Hepatocyte (in vitro differentiated cells): Measurements from ENCODE around the gene JAG2. TPM values are rescaled to one million over a fixed set of nuclear protein-coding genes. Genes with fewer than 3 reads are reported as not detected.

ENCODE experiments used
- DNase-seq: peaks from one replicate; pipeline ENCODE4 v3.0.0-alpha.2; 2016; ENCODE audit warnings: low spot score
- H2AFZ ChIP-seq: fragments of 200-600 bp; sonication (generic); 2 replicates; pipeline ENCODE4 v1.6.0; 2016; ENCODE audit warnings: antibody characterized with exemption, mild to moderate bottlenecking
- H3K27ac ChIP-seq: fragments of 200-600 bp; sonication (generic); 2 replicates; pipeline ENCODE4 v1.5.1; 2016; ENCODE audit warnings: mild to moderate bottlenecking
- H3K27me3 ChIP-seq: fragments of 200-600 bp; sonication (generic); 2 replicates; pipeline ENCODE4 v1.6.1; 2016
- H3K36me3 ChIP-seq: fragments of 200-600 bp; sonication (generic); replicated peaks from 2 replicates; pipeline ENCODE4 v1.5.1; 2016; ENCODE audit warnings: low read depth; ENCODE audit not compliant: insufficient read depth
- H3K4me1 ChIP-seq: fragments of 200-600 bp; sonication (generic); 2 replicates; pipeline ENCODE4 v1.5.1; 2016; ENCODE audit warnings: mild to moderate bottlenecking, moderate library complexity; ENCODE audit not compliant: insufficient read depth
- H3K4me2 ChIP-seq: fragments of 200-600 bp; sonication (generic); 2 replicates; pipeline ENCODE4 v1.6.0; 2016
- H3K4me3 ChIP-seq: fragments of 200-600 bp; sonication (generic); 2 replicates; pipeline ENCODE4 v1.5.1; 2016; ENCODE audit warnings: mild to moderate bottlenecking
- H3K79me2 ChIP-seq: fragments of 200-600 bp; sonication (generic); 2 replicates; pipeline ENCODE4 v1.6.0; 2017; ENCODE audit warnings: mild to moderate bottlenecking
- H3K9me2 ChIP-seq: fragments of 200-600 bp; sonication (generic); replicated peaks from 2 replicates; pipeline ENCODE4 v1.6.0; 2017; ENCODE audit warnings: mild to moderate bottlenecking; ENCODE audit not compliant: insufficient read depth
- H3K9me3 ChIP-seq: fragments of 200-600 bp; sonication (generic); 2 replicates; pipeline ENCODE4 v1.5.1; 2016; ENCODE audit warnings: low read depth, mild to moderate bottlenecking
- H4K20me1 ChIP-seq: fragments of 200-600 bp; sonication (generic); 2 replicates; pipeline ENCODE4 v1.6.0; 2016; ENCODE audit warnings: mild to moderate bottlenecking; ENCODE audit not compliant: insufficient read depth, poor library complexity, severe bottlenecking
- EZH2 ChIP-seq: fragments of 200-600 bp; sonication (generic); IDR thresholded peaks from 2 replicates; pipeline ENCODE4 v1.6.1; 2016; ENCODE audit warnings: antibody characterized with exemption, mild to moderate bottlenecking, borderline replicate concordance
- EZH2phosphoT487 ChIP-seq: fragments of 200-600 bp; sonication (generic); IDR thresholded peaks from one replicate; pipeline ENCODE4 v1.6.1; 2018; ENCODE audit warnings: antibody characterized with exemption, mild to moderate bottlenecking, low read depth, moderate library complexity; ENCODE audit not compliant: unreplicated experiment, severe bottlenecking
- WGBS: methylation state at CpG from one replicate; pipeline ENCODE4 v1.1.6; 2016; ENCODE audit warnings: low lambda C conversion rate; ENCODE audit errors: missing lambda C conversion rate; 5-methylcytosine and 5-hydroxymethylcytosine counted together
- polyA plus RNA-seq: library from polyadenylated mRNA; unstranded; fragments of >200 nt; fragmentation: Nextera tagmentation; extraction: Ambion mirVana; gene quantifications from 2 replicates; pipeline ENCODE4 v1.2.1, GENCODE V29; 2016
- total RNA-seq: library from RNA; depleted of rRNA; stranded (reverse); fragments of >200 nt; gene quantifications from 2 replicates; pipeline ENCODE4 v1.2.3, GENCODE V29; 2014
- TF ChIP-seq, protein P1 (sequence below): fragments of 200-600 bp; sonication (generic); IDR thresholded peaks from 2 replicates; pipeline ENCODE4 v1.5.1; 2016; ENCODE audit warnings: antibody characterized with exemption, mild to moderate bottlenecking; ENCODE audit not compliant: poor library complexity

The JAG2 gene
- total and polyA plus RNA-seq, 2 experiments from 2014 or later: 4.1 to 6.1 TPM

DNA sequence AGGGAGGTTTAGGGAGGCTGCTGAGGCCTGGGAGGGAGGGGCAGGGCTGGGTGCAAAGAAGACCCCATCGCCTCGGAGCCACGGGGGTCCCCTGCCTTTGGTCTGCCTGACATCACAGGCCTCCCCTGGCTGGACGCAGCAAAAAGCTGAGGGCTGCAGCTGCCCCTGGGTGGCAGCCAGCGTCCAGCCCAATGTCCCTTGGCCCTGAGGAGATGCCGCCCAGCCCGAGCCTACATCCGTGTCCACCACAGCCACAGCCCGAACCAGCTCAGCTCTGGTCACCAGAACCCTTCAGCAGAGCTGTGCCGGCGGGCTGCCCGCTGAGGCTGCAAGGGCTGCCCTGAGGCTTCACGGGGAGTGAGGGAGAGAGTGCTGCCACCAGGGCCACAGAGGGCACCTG lies 10.6 kb upstream of the JAG2 start:
- TF ChIP-seq, protein P1, sequence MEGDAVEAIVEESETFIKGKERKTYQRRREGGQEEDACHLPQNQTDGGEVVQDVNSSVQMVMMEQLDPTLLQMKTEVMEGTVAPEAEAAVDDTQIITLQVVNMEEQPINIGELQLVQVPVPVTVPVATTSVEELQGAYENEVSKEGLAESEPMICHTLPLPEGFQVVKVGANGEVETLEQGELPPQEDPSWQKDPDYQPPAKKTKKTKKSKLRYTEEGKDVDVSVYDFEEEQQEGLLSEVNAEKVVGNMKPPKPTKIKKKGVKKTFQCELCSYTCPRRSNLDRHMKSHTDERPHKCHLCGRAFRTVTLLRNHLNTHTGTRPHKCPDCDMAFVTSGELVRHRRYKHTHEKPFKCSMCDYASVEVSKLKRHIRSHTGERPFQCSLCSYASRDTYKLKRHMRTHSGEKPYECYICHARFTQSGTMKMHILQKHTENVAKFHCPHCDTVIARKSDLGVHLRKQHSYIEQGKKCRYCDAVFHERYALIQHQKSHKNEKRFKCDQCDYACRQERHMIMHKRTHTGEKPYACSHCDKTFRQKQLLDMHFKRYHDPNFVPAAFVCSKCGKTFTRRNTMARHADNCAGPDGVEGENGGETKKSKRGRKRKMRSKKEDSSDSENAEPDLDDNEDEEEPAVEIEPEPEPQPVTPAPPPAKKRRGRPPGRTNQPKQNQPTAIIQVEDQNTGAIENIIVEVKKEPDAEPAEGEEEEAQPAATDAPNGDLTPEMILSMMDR: no peak
- TF ChIP-seq EZH2: no peak

DNA sequence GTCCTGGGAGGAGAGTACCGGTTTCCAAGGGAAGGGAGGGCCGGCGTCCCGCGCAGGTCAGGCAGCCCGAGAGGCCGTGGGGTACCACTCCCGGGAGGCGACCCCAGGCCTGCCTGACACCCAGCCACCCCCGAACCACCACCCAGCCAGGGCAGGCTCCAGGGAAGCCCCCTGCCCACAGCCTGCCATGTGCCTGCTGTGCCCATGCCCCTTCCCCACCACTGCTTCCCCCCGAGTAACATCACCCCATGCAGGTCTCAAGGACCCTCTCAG lies 10.2 kb upstream of the JAG2 start:
- Histone ChIP-seq H3K27me3 (no peaks in the 10 kb centered on the region), H3K9me3 (no peaks in the 10 kb centered on the region), H4K20me1 (peaks cover 5% of the 10 kb centered on the region), H3K4me2 (no peak overlapping the region), H2AFZ (no peak overlapping the region), H3K79me2 (peaks cover 11% of the 10 kb centered on the region), H3K4me1 (peaks cover 8% of the 10 kb centered on the region), H3K36me3 (no peaks in the 10 kb centered on the region), H3K4me3 (no peak overlapping the region), H3K9me2 (no peaks in the 10 kb centered on the region), H3K27ac (no peak overlapping the region)
- WGBS: 100% methylated on average over 8 of the region's 11 CpGs
- TF ChIP-seq EZH2 (no peak), EZH2phosphoT487 (no peak)
- TF ChIP-seq, protein P1: no peak
- no peak for DNase-seq

More for the DNA sequence above, 10.6 kb upstream of the JAG2 start:
- peaks cover 11% of the 10 kb centered on the region for H3K79me2 ChIP-seq
- H3K27ac ChIP-seq: no peak overlapping the region
- WGBS: 92% methylated on average over 13 of the region's 13 CpGs
- peaks cover 5% of the 10 kb centered on the region for H4K20me1 ChIP-seq
- no peaks in the 10 kb centered on the region for H3K9me2 ChIP-seq
- H3K36me3 ChIP-seq: no peaks in the 10 kb centered on the region
- peaks cover 8% of the 10 kb centered on the region for H3K4me1 ChIP-seq
- DNase-seq: no peak
- H3K27me3 ChIP-seq: no peaks in the 10 kb centered on the region
- no peak overlapping the region for H2AFZ ChIP-seq
- no peak overlapping the region for H3K4me2 ChIP-seq
- H3K4me3 ChIP-seq: no peak overlapping the region
- H3K9me3 ChIP-seq: no peaks in the 10 kb centered on the region

DNA sequence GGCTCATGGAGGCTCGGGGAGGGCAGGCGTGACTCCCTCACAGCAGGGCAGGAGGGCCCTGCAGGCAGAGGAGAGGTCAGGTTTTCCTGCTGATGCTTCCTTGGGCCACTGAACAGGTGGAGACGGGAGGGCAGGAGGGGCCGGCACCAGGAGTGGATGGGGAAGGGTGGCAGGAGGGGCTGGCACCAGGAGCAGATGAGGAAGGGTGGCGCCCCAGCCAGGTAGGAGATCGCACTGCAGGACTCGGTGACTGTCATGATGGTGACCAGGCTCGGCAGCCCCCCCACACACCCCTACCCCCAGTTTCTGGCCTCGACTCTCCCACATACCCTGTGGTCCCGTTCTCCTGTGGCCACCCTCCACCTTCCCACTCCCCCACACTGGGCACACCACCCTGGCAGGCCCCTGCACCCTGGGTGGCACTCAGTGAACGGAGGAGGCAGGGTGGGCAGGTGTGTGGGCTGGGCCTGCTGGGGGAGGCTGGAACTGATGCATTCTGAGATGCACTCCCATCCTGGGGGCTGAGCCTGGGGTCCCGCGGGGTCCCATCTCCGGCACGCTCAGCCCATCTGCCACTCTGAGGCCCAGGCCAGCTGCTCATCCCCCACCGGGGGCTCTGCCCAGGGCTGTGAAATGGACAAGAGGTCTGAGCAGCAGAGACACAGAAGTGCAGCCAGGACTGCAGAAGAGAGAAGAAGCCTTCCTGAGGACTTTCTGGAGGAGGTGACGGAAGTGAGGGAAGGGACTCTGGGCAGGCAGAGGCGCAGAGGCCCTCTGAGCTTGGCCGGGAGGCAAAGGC lies 9.7 kb upstream of the JAG2 start:
- Histone ChIP-seq H3K4me3 (no peak overlapping the region), H3K4me2 (no peak overlapping the region), H3K27ac (no peak overlapping the region), H3K9me2 (no peaks in the 10 kb centered on the region), H4K20me1 (peaks cover 5% of the 10 kb centered on the region), H3K27me3 (no peaks in the 10 kb centered on the region), H3K4me1 (peaks cover 8% of the 10 kb centered on the region), H3K9me3 (no peaks in the 10 kb centered on the region), H3K79me2 (peaks cover 11% of the 10 kb centered on the region), H2AFZ (no peak overlapping the region), H3K36me3 (no peaks in the 10 kb centered on the region)
- DNase-seq: no peak
- TF ChIP-seq EZH2: no peak
- TF ChIP-seq, protein P1: no peak
- TF ChIP-seq EZH2phosphoT487: no peak
- WGBS: 91% methylated on average over 13 of the region's 19 CpGs
